GM23338 (cell line): Measurements from ENCODE around the gene ITGB6. TPM values are rescaled to one million over a fixed set of nuclear protein-coding genes. Genes with fewer than 3 reads are reported as not detected.

Experiments
- ATAC-seq: fragments of 200-7000 bp; cut with Tn5 transposase; 3 replicates; pipeline ENCODE4 v1.9.1; 2020
- DNase-seq: peaks from one replicate; pipeline ENCODE4 v3.0.0-alpha.2; 2015; ENCODE audit warnings: low spot score
- H2AFZ ChIP-seq: fragments of 200-600 bp; sonication (generic); 2 replicates; pipeline ENCODE4 v1.8.0; 2016; ENCODE audit warnings: antibody characterized with exemption, mild to moderate bottlenecking, moderate library complexity
- H3F3A ChIP-seq: fragments of 200-600 bp; sonication (generic); replicated peaks from 2 replicates; pipeline ENCODE4 v1.8.0; 2017; ENCODE audit warnings: antibody characterized with exemption, mixed run types, low read depth
- H3K27ac ChIP-seq: fragments of 200-600 bp; sonication (generic); 2 replicates; pipeline ENCODE4 v1.6.1; 2016; ENCODE audit warnings: low read depth
- H3K27me3 ChIP-seq: fragments of 200-600 bp; sonication (generic); 2 replicates; pipeline ENCODE4 v1.8.0; 2016; ENCODE audit warnings: mild to moderate bottlenecking, mixed run types, moderate library complexity; ENCODE audit not compliant: insufficient read depth
- H3K36me3 ChIP-seq: fragments of 200-600 bp; sonication (generic); 2 replicates; pipeline ENCODE4 v1.8.0; 2016; ENCODE audit warnings: mild to moderate bottlenecking; ENCODE audit not compliant: insufficient read depth
- H3K4me1 ChIP-seq: fragments of 200-600 bp; sonication (generic); 2 replicates; pipeline ENCODE4 v1.8.0; 2016; ENCODE audit warnings: mild to moderate bottlenecking, moderate library complexity; ENCODE audit not compliant: insufficient read depth
- H3K4me2 ChIP-seq: fragments of 200-600 bp; sonication (generic); 2 replicates; pipeline ENCODE4 v1.7.1; 2017; ENCODE audit warnings: mixed run types
- H3K4me3 ChIP-seq: fragments of 200-600 bp; sonication (generic); 2 replicates; pipeline ENCODE4 v1.6.1; 2016; ENCODE audit warnings: mixed run types
- H3K79me2 ChIP-seq: fragments of 200-600 bp; sonication (generic); replicated peaks from 2 replicates; pipeline ENCODE4 v1.8.0; 2017; ENCODE audit warnings: mild to moderate bottlenecking; ENCODE audit not compliant: insufficient read depth
- H3K9me2 ChIP-seq: fragments of 200-600 bp; sonication (generic); 2 replicates; pipeline ENCODE4 v1.8.0; 2017; ENCODE audit not compliant: insufficient read depth
- H4K20me1 ChIP-seq: fragments of 200-600 bp; sonication (generic); replicated peaks from 2 replicates; pipeline ENCODE4 v1.8.0; 2017; ENCODE audit warnings: mild to moderate bottlenecking; ENCODE audit not compliant: insufficient read depth
- H3K27ac Mint-ChIP-seq: 2 replicates; pipeline ENCODE4 v1.8.0; 2020; ENCODE audit warnings: inconsistent platforms, mild to moderate bottlenecking, moderate library complexity, mixed read lengths
- H3K27me3 Mint-ChIP-seq: 3 replicates; pipeline ENCODE4 v1.8.0; 2022; ENCODE audit warnings: low read depth, mild to moderate bottlenecking, moderate library complexity, mixed read lengths, inconsistent platforms; ENCODE audit not compliant: insufficient read depth, poor library complexity
- H3K36me3 Mint-ChIP-seq: 3 replicates; pipeline ENCODE4 v1.8.0; 2021; ENCODE audit warnings: low read depth, mild to moderate bottlenecking, inconsistent platforms, moderate library complexity, mixed read lengths
- H3K4me1 Mint-ChIP-seq: 3 replicates; pipeline ENCODE4 v1.8.0; 2020; ENCODE audit warnings: mild to moderate bottlenecking, inconsistent platforms, mixed read lengths
- H3K4me3 Mint-ChIP-seq: 3 replicates; pipeline ENCODE4 v1.8.0; 2021; ENCODE audit warnings: moderate library complexity, mild to moderate bottlenecking, inconsistent platforms, mixed read lengths
- H3K9me3 Mint-ChIP-seq: 3 replicates; pipeline ENCODE4 v1.8.0; 2020; ENCODE audit warnings: moderate library complexity, mild to moderate bottlenecking, inconsistent platforms, mixed read lengths
- CREB1 ChIP-seq: fragments of 250-450 bp; sonication (Bioruptor Pico); IDR thresholded peaks from 2 replicates; pipeline ENCODE4 v1.5.0; 2020; ENCODE audit warnings: low read depth, mild to moderate bottlenecking, moderate library complexity
- ETS1 ChIP-seq: IDR thresholded peaks from 2 replicates; pipeline ENCODE4 v1.6.1; 2016; ENCODE audit warnings: antibody characterized with exemption
- EZH2 ChIP-seq: fragments of 200-600 bp; sonication (generic); IDR thresholded peaks from one replicate; pipeline ENCODE4 v1.8.0; 2017; ENCODE audit warnings: antibody characterized with exemption, mild to moderate bottlenecking, low read depth; ENCODE audit not compliant: unreplicated experiment
- EZH2phosphoT487 ChIP-seq: fragments of 200-600 bp; sonication (generic); IDR thresholded peaks from one replicate; pipeline ENCODE4 v1.8.1; 2018; ENCODE audit warnings: antibody characterized with exemption; ENCODE audit not compliant: unreplicated experiment
- JUNB ChIP-seq: IDR thresholded peaks from one replicate; pipeline ENCODE4 v1.6.1; 2016; ENCODE audit warnings: antibody characterized with exemption; ENCODE audit not compliant: unreplicated experiment
- NANOG ChIP-seq: IDR thresholded peaks from 2 replicates; pipeline ENCODE4 v1.6.1; 2016; ENCODE audit warnings: antibody characterized with exemption, borderline replicate concordance
- POLR2AphosphoS5 ChIP-seq: IDR thresholded peaks from 2 replicates; pipeline ENCODE4 v1.6.1; 2016; ENCODE audit warnings: antibody characterized with exemption, low read depth
- REST ChIP-seq: IDR thresholded peaks from one replicate; pipeline ENCODE4 v1.6.1; 2018; ENCODE audit warnings: antibody characterized with exemption; ENCODE audit not compliant: unreplicated experiment
- STAT1 ChIP-seq: IDR thresholded peaks from one replicate; pipeline ENCODE4 v1.6.1; 2016; ENCODE audit warnings: antibody characterized with exemption; ENCODE audit not compliant: unreplicated experiment
- ZNF114 ChIP-seq: fragments of 250-450 bp; sonication (Bioruptor Pico); IDR thresholded peaks from 2 replicates; pipeline ENCODE4 v1.5.0; 2020; ENCODE audit warnings: mild to moderate bottlenecking, moderate library complexity
- ZNF331 ChIP-seq: fragments of 250-450 bp; sonication (Bioruptor Pico); IDR thresholded peaks from 2 replicates; pipeline ENCODE4 v1.5.0; 2020; ENCODE audit warnings: low read depth, mild to moderate bottlenecking, moderate library complexity
- polyA plus RNA-seq: library from polyadenylated mRNA; unstranded; fragments of >200 nt; fragmentation: Nextera tagmentation; extraction: Ambion mirVana; gene quantifications from 2 replicates; pipeline ENCODE4 v1.2.1, GENCODE V29; 2016
- total RNA-seq: library from RNA; depleted of rRNA; stranded (reverse); fragments of >200 nt; shearing (Covaris generic); gene quantifications from 2 replicates; pipeline ENCODE4 v1.2.3, GENCODE V29; 2014
- TF ChIP-seq, protein P1 (sequence below), 2 experiments: fragments of 200-600 bp in 1 of 2; sonication (generic) in 1 of 2; conservative IDR thresholded peaks; 2 replicates each; pipeline versions ENCODE4 v1.5.1 to v1.6.1; 2016 to 2017; ENCODE audit warnings: antibody characterized with exemption in 2 of 2, low read depth in 2 of 2, mild to moderate bottlenecking in 2 of 2, moderate library complexity in 1 of 2

Gene ITGB6
- total and polyA plus RNA-seq, 2 experiments from 2014 or later: not detected

DNA sequence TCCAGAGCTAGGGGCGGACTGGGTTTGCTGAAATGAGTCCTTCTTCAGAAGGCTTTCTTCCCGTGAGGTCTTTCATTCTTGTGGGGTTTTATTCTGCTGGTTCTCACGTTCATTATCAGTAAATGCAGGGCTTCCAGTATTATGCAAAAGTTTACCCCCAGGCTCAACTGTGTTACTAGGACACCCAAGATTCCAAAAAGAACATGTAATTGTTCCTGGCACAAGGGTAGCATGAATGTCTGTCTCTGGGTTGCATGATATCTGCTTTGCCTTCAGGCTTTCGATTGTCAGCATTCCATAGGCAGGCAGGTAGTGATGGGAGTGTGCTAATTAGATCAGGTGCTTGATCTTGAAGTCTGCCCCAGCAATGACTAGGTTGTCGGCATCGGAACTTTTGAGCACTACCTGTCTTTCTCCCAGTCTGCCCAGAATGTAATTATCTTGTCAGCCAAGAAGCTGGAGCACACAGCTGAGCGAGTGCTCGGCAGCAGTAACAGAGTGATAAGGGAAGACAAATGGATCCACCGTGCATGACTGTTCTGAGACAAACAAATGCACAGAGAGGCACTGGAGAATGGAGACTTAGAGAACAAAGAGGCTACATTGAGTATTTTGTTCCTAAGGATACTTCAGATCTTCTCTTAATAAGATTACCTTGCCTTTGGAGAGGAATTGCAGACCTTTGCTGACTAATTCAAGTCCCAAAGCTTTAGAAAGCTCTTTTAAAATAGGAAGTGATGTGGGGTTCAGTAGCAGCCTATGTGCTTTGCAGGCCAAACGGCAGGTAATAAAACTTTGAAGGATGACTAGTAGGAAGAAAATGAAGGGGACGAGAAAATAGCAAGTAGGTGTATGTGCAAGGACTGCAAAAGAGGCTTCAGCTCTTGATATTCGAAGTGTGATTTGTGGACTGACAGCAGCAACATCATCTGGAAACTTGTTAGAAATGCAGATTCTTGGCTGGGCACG is 41.9 kb downstream of the ITGB6 start:
- Mint-ChIP-seq H3K27ac (peak overlapping the region; percentile 49; the same call in 1 of the 2 replicates), H3K27me3 (no peaks in the 10 kb centered on the region), H3K36me3 (no peaks in the 10 kb centered on the region; the same call in 2 of the 3 replicates), H3K4me3 (no peak overlapping the region), H3K4me1 (peaks cover 6% of the 10 kb centered on the region; the same call in 2 of the 3 replicates), H3K9me3 (no peaks in the 10 kb centered on the region)
- no peaks in the 10 kb centered on the region for H4K20me1 ChIP-seq
- no peaks in the 10 kb centered on the region for H3K36me3 ChIP-seq
- ATAC-seq (peak; percentile 63), DNase-seq (no peak)
- H3K27me3 ChIP-seq: no peaks in the 10 kb centered on the region
- H3K27ac ChIP-seq: no peak overlapping the region
- TF ChIP-seq JUNB: no peak
- no peak for TF ChIP-seq ZNF331
- TF ChIP-seq ZNF114 (CRISPR knock-in tag): no peak
- TF ChIP-seq CREB1 (CRISPR knock-in tag): no peak
- TF ChIP-seq REST: no peak
- TF ChIP-seq EZH2: no peak
- H3K9me2 ChIP-seq: peaks cover 4% of the 10 kb centered on the region; the same call in 1 of the 2 replicates
- no peaks in the 10 kb centered on the region for H3K4me1 ChIP-seq
- peak overlapping the region; percentile 40 for H2AFZ ChIP-seq
- no peak overlapping the region for H3K4me3 ChIP-seq
- no peak overlapping the region for H3K4me2 ChIP-seq
- H3F3A ChIP-seq: no peaks in the 10 kb centered on the region
- no peaks in the 10 kb centered on the region for H3K79me2 ChIP-seq

GRCh38 chr2:160156665-160157064 is 43.4 kb downstream of the ITGB6 start:
- Histone ChIP-seq H3K4me1 (no peaks in the 10 kb centered on the region), H4K20me1 (no peaks in the 10 kb centered on the region), H2AFZ (peak overlapping the region; percentile 47; the same call in 1 of the 2 replicates), H3K4me3 (no peak overlapping the region), H3K4me2 (no peak overlapping the region), H3K36me3 (no peaks in the 10 kb centered on the region), H3F3A (no peaks in the 10 kb centered on the region), H3K27ac (no peak overlapping the region), H3K9me2 (peaks cover 4% of the 10 kb centered on the region; the same call in 1 of the 2 replicates), H3K79me2 (no peaks in the 10 kb centered on the region), H3K27me3 (no peaks in the 10 kb centered on the region)
- H3K27me3 Mint-ChIP-seq: no peaks in the 10 kb centered on the region
- H3K4me1 Mint-ChIP-seq: peaks cover 6% of the 10 kb centered on the region; the same call in 2 of the 3 replicates
- H3K27ac Mint-ChIP-seq: no peak overlapping the region
- no peak overlapping the region for H3K4me3 Mint-ChIP-seq
- DNase-seq (no peak), ATAC-seq (no peak)
- H3K9me3 Mint-ChIP-seq: no peaks in the 10 kb centered on the region
- no peaks in the 10 kb centered on the region; the same call in 2 of the 3 replicates for H3K36me3 Mint-ChIP-seq
- TF ChIP-seq POLR2AphosphoS5 (no peak), NANOG (no peak), CREB1 (CRISPR knock-in tag) (no peak), ETS1 (no peak), JUNB (no peak), STAT1 (no peak), EZH2phosphoT487 (no peak), ZNF114 (CRISPR knock-in tag) (no peak), REST (no peak)
- TF ChIP-seq, protein P1, sequence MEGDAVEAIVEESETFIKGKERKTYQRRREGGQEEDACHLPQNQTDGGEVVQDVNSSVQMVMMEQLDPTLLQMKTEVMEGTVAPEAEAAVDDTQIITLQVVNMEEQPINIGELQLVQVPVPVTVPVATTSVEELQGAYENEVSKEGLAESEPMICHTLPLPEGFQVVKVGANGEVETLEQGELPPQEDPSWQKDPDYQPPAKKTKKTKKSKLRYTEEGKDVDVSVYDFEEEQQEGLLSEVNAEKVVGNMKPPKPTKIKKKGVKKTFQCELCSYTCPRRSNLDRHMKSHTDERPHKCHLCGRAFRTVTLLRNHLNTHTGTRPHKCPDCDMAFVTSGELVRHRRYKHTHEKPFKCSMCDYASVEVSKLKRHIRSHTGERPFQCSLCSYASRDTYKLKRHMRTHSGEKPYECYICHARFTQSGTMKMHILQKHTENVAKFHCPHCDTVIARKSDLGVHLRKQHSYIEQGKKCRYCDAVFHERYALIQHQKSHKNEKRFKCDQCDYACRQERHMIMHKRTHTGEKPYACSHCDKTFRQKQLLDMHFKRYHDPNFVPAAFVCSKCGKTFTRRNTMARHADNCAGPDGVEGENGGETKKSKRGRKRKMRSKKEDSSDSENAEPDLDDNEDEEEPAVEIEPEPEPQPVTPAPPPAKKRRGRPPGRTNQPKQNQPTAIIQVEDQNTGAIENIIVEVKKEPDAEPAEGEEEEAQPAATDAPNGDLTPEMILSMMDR (conservative IDR thresholded peaks at IDR 0.05; ENCODE audit: low read depth in 2 of 2): no peak
